HepG2 (cell line): ENCODE data around the gene CEP164. TPM values are rescaled to one million over a fixed set of nuclear protein-coding genes. Genes with fewer than 3 reads are reported as not detected.

Experiments
- ELF1 ChIP-seq: sonication (generic); formaldehyde crosslinking; IDR thresholded peaks from 2 replicates; pipeline ENCODE4 v1.4.0; 2020; ENCODE audit warnings: missing genetic modification reagents
- EP300 ChIP-seq, 3 experiments: sonication (generic) in 1 of 3; formaldehyde crosslinking in 1 of 3; IDR thresholded peaks; 2 replicates each; pipeline versions ENCODE4 v1.5.1 to v1.6.1; 2011 to 2020; ENCODE audit warnings: low read depth in 2 of 3, low read length in 2 of 3, borderline replicate concordance in 1 of 3, improper control_type of control experiment in 1 of 3, mild to moderate bottlenecking in 1 of 3, missing genetic modification reagents in 1 of 3, moderate library complexity in 1 of 3
- FOXP1 ChIP-seq, 2 experiments: fragments of 450-650 bp in 1 of 2; IDR thresholded peaks; 2 replicates each; pipeline ENCODE4 v1.6.1; 2017 to 2018; ENCODE audit warnings: antibody characterized with exemption in 1 of 2
- ISL2 ChIP-seq: sonication (generic); formaldehyde crosslinking; IDR thresholded peaks from 2 replicates; pipeline ENCODE4 v1.5.0; 2020; ENCODE audit warnings: missing genetic modification reagents
- JUN ChIP-seq: sonication (generic); formaldehyde crosslinking; IDR thresholded peaks from 2 replicates; pipeline ENCODE4 v1.4.0; 2020; ENCODE audit warnings: mild to moderate bottlenecking, missing genetic modification reagents
- KAT7 ChIP-seq: IDR thresholded peaks from 2 replicates; pipeline ENCODE4 v1.6.1; 2018; ENCODE audit warnings: borderline replicate concordance, missing compliant biosample characterization
- MIER3 ChIP-seq: IDR thresholded peaks from 2 replicates; pipeline ENCODE4 v1.6.1; 2016; ENCODE audit warnings: missing compliant biosample characterization, borderline replicate concordance
- NAIF1 ChIP-seq: sonication (generic); formaldehyde crosslinking; IDR thresholded peaks from 2 replicates; pipeline ENCODE4 v1.5.0; 2020; ENCODE audit warnings: mild to moderate bottlenecking, missing genetic modification reagents, borderline replicate concordance
- NFKB2 ChIP-seq: sonication (generic); formaldehyde crosslinking; IDR thresholded peaks from 2 replicates; pipeline ENCODE4 v1.4.0; 2020; ENCODE audit warnings: missing genetic modification reagents, borderline replicate concordance
- NRL ChIP-seq: sonication (generic); formaldehyde crosslinking; IDR thresholded peaks from 2 replicates; pipeline ENCODE4 v1.5.0; 2020; ENCODE audit warnings: missing genetic modification reagents, mild to moderate bottlenecking, moderate library complexity, borderline replicate concordance
- ONECUT2 ChIP-seq: sonication (generic); formaldehyde crosslinking; IDR thresholded peaks from 2 replicates; pipeline ENCODE4 v1.4.0; 2020; ENCODE audit warnings: missing genetic modification reagents
- RAD51 ChIP-seq: fragments of 450-650 bp; IDR thresholded peaks from 2 replicates; pipeline ENCODE4 v1.6.1; 2016; ENCODE audit warnings: borderline replicate concordance
- RCOR2 ChIP-seq: IDR thresholded peaks from 2 replicates; pipeline ENCODE4 v1.6.1; 2016; ENCODE audit warnings: missing biosample characterization, missing genetic modification reagents
- REL ChIP-seq: sonication (generic); formaldehyde crosslinking; conservative IDR thresholded peaks from 2 replicates; pipeline ENCODE4 v1.8.0; 2022; ENCODE audit warnings: mild to moderate bottlenecking, missing genetic modification reagents, moderate library complexity
- ZNF24 ChIP-seq: fragments of 450-650 bp; IDR thresholded peaks from 2 replicates; pipeline ENCODE4 v1.6.1; 2017; ENCODE audit warnings: antibody characterized with exemption, mild to moderate bottlenecking
- ZNF260 ChIP-seq: sonication (generic); formaldehyde crosslinking; IDR thresholded peaks from 2 replicates; pipeline ENCODE4 v1.4.0; 2020; ENCODE audit warnings: missing genetic modification reagents, low read depth, mild to moderate bottlenecking, borderline replicate concordance
- ZNF296 ChIP-seq: sonication (generic); formaldehyde crosslinking; conservative IDR thresholded peaks from 2 replicates; pipeline ENCODE4 v1.5.0; 2020; ENCODE audit warnings: mild to moderate bottlenecking, missing genetic modification reagents
- ZNF354B ChIP-seq: sonication (generic); formaldehyde crosslinking; IDR thresholded peaks from 2 replicates; pipeline ENCODE4 v1.8.0; 2022; ENCODE audit warnings: mild to moderate bottlenecking, missing genetic modification reagents
- ZNF512B ChIP-seq: sonication (generic); formaldehyde crosslinking; IDR thresholded peaks from 2 replicates; pipeline ENCODE4 v1.5.1; 2020; ENCODE audit warnings: missing genetic modification reagents, mild to moderate bottlenecking, borderline replicate concordance
- ZNF530 ChIP-seq: sonication (generic); formaldehyde crosslinking; IDR thresholded peaks from 2 replicates; pipeline ENCODE4 v1.5.0; 2020; ENCODE audit warnings: low read depth, mild to moderate bottlenecking, missing genetic modification reagents
- ZNF549 ChIP-seq: sonication (generic); formaldehyde crosslinking; IDR thresholded peaks from 2 replicates; pipeline ENCODE4 v1.5.0; 2020; ENCODE audit warnings: missing genetic modification reagents
- ZNF556 ChIP-seq: sonication (generic); formaldehyde crosslinking; IDR thresholded peaks from 2 replicates; pipeline ENCODE4 v1.4.0; 2020; ENCODE audit warnings: mild to moderate bottlenecking, missing genetic modification reagents, borderline replicate concordance
- ZNF607 ChIP-seq: sonication (generic); formaldehyde crosslinking; IDR thresholded peaks from 2 replicates; pipeline ENCODE4 v1.5.1; 2020; ENCODE audit warnings: missing genetic modification reagents, mild to moderate bottlenecking, borderline replicate concordance
- ZNF780A ChIP-seq: sonication (generic); formaldehyde crosslinking; IDR thresholded peaks from 2 replicates; pipeline ENCODE4 v1.8.0; 2022; ENCODE audit warnings: mild to moderate bottlenecking, missing genetic modification reagents, moderate library complexity
- ZNF83 ChIP-seq: sonication (generic); formaldehyde crosslinking; IDR thresholded peaks from 2 replicates; pipeline ENCODE4 v1.4.0; 2020; ENCODE audit warnings: missing genetic modification reagents, mild to moderate bottlenecking, borderline replicate concordance
- ZNF879 ChIP-seq: sonication (generic); formaldehyde crosslinking; IDR thresholded peaks from 2 replicates; pipeline ENCODE4 v1.8.1; 2023; ENCODE audit warnings: missing genetic modification reagents
- polyA plus RNA-seq, 8 experiments: library from polyadenylated mRNA; depleted of rRNA in 3 of 8; stranded (reverse) in 7 of 8; unstranded in 1 of 8; fragments of >200 nt; fragmentation: Illumina TruSeq in 4 of 8; extraction: Trizol in 4 of 8; gene quantifications; 2 replicates each; pipeline versions ENCODE4 v1.2.1 to v1.2.3, GENCODE V29; 2011 to 2016; ENCODE audit warnings: low read depth in 4 of 8, missing spikeins in 1 of 8, mixed read lengths in 1 of 8; ENCODE audit not compliant: insufficient read depth in 1 of 8
- total RNA-seq, 5 experiments: library from RNA; depleted of rRNA; stranded (reverse); fragments of >200 nt; fragmentation: Illumina TruSeq; extraction: Trizol; gene quantifications; 2 replicates each; pipeline ENCODE4 v1.2.3, GENCODE V29; 2016; ENCODE audit warnings: low read depth in 1 of 5
- TF ChIP-seq, protein P1 (sequence below): IDR thresholded peaks from 2 replicates; pipeline ENCODE4 v1.6.1; 2016; ENCODE audit warnings: low read depth, borderline replicate concordance
- TF ChIP-seq, protein P2 (sequence below): sonication (generic); formaldehyde crosslinking; IDR thresholded peaks from 2 replicates; pipeline ENCODE4 v1.9.0; 2022; ENCODE audit warnings: missing genetic modification reagents, mild to moderate bottlenecking, borderline replicate concordance

Gene CEP164
- total and polyA plus RNA-seq, 2 of the 13 experiments (the other 11 are each of a cell fraction or from before 2014, with no cell fraction given), result 11.4 to 15.2 TPM

GRCh38 chr11:117303101-117303500, 24.6 kb upstream of the CEP164 start (continued):
- no peak for TF ChIP-seq ZNF512B (CRISPR knock-in tag)
- TF ChIP-seq REL (CRISPR knock-in tag), result no peak
- no peak for TF ChIP-seq NFKB2 (CRISPR knock-in tag)
- no peak for TF ChIP-seq ZNF780A
- no peak for TF ChIP-seq ZNF530 (CRISPR knock-in tag)
- no peak for TF ChIP-seq ZNF879
- TF ChIP-seq ZNF556 (CRISPR knock-in tag), result no peak
- no peak for TF ChIP-seq ZNF260 (CRISPR knock-in tag)
- no peak for TF ChIP-seq ZNF354B (CRISPR knock-in tag)
- no peak for TF ChIP-seq ONECUT2 (CRISPR knock-in tag)
- no peak for TF ChIP-seq ZNF83 (CRISPR knock-in tag)
- no peak for TF ChIP-seq RCOR2 (CRISPR knock-in tag)
- TF ChIP-seq, protein P1, sequence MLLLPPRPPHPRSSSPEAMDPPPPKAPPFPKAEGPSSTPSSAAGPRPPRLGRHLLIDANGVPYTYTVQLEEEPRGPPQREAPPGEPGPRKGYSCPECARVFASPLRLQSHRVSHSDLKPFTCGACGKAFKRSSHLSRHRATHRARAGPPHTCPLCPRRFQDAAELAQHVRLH (CRISPR knock-in tag), result no peak
- TF ChIP-seq EP300 (IDR thresholded peaks at IDR 0.05; ENCODE audit: low read depth in 2 of 2, low read length in 2 of 2), result peak in 1 of 2 experiments; percentile 40; a peak in 1 of 4 replicates
- TF ChIP-seq EP300 (CRISPR knock-in tag; IDR thresholded peaks at IDR 0.05; ENCODE audit: borderline replicate concordance), result no peak; the same call in 1 of the 2 replicates
- no peak for TF ChIP-seq KAT7 (CRISPR knock-in tag)
- TF ChIP-seq ZNF549 (CRISPR knock-in tag), result no peak
- TF ChIP-seq RAD51, result no peak
- TF ChIP-seq NRL (CRISPR knock-in tag), result no peak
- no peak for TF ChIP-seq ZNF296 (CRISPR knock-in tag)
- TF ChIP-seq ISL2 (CRISPR knock-in tag), result 0 out of 2 replicates have a peak, but pooled peaks have one; percentile 20
- TF ChIP-seq ZNF607 (CRISPR knock-in tag), result no peak
- TF ChIP-seq ZNF24, result no peak
- TF ChIP-seq ELF1 (CRISPR knock-in tag), result no peak
- no peak for TF ChIP-seq JUN (CRISPR knock-in tag)
- no peak for TF ChIP-seq MIER3 (CRISPR knock-in tag)
- TF ChIP-seq NAIF1, result no peak
- TF ChIP-seq, protein P2, sequence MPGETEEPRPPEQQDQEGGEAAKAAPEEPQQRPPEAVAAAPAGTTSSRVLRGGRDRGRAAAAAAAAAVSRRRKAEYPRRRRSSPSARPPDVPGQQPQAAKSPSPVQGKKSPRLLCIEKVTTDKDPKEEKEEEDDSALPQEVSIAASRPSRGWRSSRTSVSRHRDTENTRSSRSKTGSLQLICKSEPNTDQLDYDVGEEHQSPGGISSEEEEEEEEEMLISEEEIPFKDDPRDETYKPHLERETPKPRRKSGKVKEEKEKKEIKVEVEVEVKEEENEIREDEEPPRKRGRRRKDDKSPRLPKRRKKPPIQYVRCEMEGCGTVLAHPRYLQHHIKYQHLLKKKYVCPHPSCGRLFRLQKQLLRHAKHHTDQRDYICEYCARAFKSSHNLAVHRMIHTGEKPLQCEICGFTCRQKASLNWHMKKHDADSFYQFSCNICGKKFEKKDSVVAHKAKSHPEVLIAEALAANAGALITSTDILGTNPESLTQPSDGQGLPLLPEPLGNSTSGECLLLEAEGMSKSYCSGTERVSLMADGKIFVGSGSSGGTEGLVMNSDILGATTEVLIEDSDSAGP, result no peak
- TF ChIP-seq FOXP1 (IDR thresholded peaks at IDR 0.05), result no peak
- 0 out of 2 replicates have a peak, but pooled peaks have one; percentile 38 for TF ChIP-seq FOXP1 (CRISPR knock-in tag; IDR thresholded peaks at IDR 0.05)
